Stimulated activated CD8-positive, alpha-beta memory T cell treated with anti-CD3 and anti-CD28 coated beads, Interleukin-4, amount 100 ng/mL, for 4 hours (primary cell): ENCODE measurements around the gene ARAP1.

Source experiments
- DNase-seq, 2 donors: peaks; one replicate each; pipeline ENCODE4 v3.0.0-alpha.2; 2020; ENCODE audit warnings: low read depth in 2 of 2, low spot score in 1 of 2

The ARAP1 gene

GRCh38 chr11:72780296-72781062 is 28.3 kb upstream of the ARAP1 start:
- no peak for DNase-seq

DNA sequence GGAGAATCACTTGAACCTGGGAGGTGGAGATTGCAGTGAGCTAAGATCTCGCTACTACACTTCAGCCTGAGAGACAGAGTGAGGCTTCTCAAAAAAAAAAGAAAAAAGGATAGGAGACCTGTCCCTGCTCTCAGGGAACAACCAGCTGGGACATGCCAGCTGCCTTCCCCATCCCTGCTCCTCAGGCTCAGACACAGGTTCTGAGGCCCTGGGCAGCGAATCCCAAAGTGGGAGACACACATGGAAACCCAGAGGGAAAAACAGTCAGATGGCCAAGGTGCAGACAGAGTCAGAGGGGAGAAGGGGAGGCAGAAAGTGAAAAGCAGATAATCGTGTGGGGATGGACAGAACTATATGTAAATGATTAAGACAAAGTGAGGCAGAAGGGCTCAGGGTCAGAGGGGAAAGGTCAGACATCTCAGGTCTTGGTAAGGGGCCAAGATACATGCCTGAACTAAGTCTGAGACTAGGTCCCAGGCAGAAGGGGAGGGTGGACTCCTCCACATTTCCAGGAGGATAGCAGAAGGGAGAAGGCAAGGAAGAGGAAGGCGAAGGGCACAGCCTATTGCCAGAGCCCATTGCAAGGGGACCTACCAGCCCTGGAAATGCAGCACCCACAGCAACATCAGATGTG is 27.4 kb upstream of the ARAP1 start:
- no peak for DNase-seq

DNA sequence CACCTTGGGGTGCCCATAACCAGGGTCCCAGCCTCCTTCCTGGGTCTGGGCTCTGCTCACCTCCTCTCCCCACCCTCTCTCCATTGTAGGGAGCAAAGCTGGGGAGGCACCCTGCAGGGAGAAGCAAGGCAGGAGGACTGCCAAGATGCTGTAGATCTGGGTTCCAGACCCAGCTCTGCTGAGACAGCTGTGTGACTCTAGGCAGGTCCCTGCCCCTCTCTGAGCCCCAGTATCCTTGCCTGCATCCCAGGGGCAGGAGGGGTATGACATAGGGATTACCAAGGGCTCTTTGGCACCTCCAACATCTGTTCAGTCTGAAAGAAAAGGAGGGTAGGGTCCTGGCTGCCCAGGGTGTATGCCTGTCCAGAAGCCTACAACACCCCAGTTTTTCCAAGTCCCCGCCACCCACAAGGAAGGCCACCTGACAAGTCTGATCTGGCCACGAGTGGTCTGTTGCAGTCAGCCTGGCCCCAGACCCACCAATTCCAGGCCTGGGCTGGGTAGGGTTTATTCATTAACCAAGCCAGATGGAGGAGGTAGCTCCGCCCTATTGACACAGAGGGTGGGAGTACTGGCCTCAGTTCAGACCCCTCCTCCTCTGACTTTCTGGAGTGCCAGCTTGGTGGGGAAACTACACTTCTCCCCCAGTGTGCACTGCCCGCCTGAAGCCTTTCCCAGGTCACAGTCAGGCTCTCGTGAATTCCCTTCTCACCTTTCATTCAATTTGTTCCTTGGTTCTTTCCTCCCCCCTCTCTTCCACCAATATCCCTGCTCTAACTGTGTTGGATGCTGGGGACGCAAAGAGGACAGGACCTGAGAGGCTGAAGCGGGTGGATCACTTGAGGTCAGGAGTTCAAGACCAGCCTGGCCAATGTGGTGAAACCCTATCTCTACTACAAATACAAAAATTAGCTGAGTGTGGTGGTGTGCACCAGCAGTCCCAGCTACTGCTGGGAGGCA is 26.6 kb upstream of the ARAP1 start:
- no peak for DNase-seq

- no peak for DNase-seq
Measured at GRCh38 chr11:72777755-72778278, 25.6 kb upstream of the ARAP1 start.

DNA sequence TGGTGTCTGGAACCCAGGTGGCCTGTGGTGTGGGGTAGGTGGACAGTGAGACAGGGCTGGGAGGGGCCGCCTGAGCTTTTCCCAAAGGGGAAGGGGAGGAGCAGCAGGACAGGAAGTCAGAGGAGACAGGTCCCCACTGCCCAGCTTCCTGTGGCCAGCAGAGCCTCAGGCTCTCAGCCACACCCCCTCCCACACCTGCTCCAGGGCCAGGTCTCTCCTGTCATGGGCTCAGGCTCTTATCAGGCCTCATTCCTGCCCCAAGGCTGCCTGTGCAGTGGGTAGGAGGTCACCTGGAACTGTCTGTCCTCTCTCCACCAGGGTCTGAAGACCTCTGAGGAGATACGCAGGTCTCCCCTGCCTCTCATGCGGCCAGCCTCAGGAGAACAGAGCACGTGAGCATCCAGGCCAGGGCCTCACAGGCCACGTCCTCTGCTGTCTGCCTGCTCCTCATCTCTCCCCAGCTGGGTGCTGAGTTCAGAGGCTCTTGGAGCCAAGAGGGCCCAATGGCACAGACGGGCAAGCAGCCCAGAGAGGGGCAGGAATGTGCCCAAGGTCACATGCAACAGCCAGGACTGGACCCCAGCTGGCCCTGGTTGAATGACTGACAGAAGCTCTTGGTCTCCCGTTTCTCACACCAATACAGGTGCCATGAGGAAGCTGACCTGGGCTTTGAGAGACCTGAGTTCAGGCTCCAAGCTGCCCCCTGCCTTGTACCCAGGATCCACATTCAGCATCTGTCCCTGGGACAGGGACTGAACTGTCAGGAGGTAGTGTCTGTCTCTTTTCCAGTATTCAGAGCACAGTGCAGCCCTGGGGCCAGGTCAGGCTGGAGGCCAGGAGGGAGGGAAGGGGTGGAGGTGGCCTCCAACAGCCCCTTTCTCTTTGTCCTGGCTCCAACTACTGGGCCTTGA is 24.9 kb upstream of the ARAP1 start:
- DNase-seq: no peak

DNA sequence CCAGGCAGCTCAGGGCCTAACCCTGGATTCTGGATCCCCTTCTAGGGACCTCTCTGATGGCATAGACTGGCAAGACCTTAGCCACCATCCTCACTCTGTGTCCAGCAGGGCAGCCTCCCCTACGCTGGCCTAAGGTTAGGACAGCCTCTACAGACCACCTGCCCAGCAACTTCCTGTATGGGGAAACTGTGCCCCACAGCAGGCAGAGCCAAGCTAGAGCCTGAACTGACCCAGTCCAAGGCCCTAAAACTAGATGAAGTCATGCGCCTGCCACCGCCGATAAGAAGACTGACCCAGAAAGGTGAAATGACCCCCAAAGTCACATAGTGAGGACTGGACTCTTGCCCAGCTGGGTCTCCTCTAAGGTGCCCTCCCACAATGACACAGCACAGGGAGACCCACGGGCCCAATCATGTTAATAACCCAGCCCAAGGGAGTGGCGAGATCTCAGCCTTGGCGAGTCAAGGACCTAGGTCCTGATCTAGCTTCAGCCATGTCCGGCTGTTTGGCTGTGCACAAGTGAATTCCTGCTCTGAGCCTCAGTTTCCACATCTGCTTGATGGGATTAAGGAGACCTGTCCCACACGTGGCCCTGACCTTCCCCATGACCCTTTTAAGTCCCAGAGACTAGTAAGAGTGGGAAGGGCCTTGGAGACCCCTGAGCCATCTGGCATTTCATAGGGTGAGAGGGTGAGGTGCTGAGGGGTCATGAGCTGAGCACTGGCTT is 24.1 kb upstream of the ARAP1 start:
- DNase-seq: no peak

DNA sequence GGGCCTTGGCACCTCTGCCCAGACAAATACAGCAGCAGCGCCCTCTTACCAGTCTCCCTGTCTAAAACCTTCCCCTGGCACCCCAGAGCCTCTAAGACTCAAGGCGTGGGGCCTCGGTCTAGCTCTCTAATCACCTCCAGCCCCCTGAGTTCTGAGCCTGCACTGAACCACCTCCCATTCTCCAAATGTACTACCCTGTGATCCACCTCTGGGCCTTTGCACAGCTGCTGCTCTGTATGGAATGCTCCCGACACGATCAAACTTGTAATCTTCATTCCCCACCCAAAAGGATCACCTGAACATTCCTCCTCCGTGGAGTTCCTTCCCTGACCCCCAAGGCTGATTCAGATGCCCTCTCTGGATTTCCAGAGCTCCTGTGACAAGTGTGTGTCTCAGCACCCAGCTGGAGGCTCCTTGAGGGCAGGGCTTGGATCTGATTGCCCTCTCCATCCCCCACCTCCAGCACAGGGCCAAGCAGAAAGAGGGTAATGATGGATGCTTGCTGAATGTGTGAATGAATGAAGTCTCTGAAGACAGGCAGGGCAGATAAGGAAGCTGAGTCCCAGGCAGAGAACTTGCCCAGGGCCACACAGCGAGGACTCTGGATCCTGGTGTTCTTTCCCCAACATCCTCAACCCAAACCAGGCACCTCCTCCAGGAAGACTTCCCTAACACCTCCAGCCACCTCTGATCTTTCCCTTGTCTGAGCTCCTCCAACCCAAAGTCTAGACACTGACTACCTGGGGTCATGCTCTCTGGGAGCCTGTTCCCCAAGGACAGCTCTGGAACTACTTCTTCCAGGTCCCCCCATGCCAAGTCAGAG is 23.3 kb upstream of the ARAP1 start:
- no peak for DNase-seq

- DNase-seq: no peak
Measured at GRCh38 chr11:72774499-72774898, 22.3 kb upstream of the ARAP1 start.

GRCh38 chr11:72773696-72774095 is 21.5 kb upstream of the ARAP1 start:
- no peak for DNase-seq

GRCh38 chr11:72773291-72773690 is 21.1 kb upstream of the ARAP1 start:
- DNase-seq: no peak

DNA sequence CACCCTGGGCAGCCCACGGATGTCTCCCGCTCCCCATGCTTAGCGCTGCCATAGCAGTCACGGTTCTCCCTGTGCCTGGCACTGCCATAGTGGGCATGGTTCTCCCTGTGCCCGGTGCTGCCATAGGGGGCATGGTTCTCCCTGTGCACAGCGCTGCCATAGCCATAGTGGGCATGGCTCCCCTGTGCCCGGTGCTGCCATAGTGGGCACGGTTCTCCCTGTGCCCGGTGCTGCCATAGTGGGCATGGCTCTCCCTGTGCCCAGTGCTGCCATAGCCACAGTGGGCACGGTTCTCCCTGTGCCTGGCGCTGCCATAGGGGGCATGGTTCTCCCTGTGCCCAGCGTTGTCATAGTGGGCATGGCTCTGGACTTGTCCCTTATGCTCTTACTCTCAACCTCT is 19.9 kb upstream of the ARAP1 start:
- DNase-seq: no peak

DNA sequence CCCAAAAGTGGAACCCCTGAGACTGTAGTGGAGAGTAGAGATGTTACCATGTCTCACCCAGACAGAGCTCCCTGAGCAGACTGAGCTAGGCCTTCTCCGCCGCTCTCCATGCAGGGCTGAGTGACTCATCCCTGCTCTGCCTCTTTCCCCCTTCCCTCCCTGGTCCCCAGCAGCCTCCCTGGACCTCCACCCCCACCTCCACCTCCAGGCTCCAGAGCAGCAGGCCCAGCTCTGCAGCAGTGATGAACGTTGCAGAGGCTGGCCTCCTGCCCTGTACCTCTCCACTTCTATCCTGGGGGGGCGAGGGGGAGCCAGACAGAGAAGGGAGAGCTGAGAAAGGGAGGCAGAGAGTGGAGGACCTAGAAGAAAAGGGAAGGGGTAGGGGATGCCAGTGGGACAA is 19.3 kb upstream of the ARAP1 start:
- DNase-seq: no peak

- DNase-seq: no peak
Measured at GRCh38 chr11:72770799-72771198, 18.6 kb upstream of the ARAP1 start.

- DNase-seq: no peak
Measured at GRCh38 chr11:72769680-72770079, 17.5 kb upstream of the ARAP1 start.

- no peak for DNase-seq
Measured at GRCh38 chr11:72768581-72768980, 16.4 kb upstream of the ARAP1 start.

GRCh38 chr11:72767203-72768062 is 15.2 kb upstream of the ARAP1 start:
- no peak for DNase-seq

DNA sequence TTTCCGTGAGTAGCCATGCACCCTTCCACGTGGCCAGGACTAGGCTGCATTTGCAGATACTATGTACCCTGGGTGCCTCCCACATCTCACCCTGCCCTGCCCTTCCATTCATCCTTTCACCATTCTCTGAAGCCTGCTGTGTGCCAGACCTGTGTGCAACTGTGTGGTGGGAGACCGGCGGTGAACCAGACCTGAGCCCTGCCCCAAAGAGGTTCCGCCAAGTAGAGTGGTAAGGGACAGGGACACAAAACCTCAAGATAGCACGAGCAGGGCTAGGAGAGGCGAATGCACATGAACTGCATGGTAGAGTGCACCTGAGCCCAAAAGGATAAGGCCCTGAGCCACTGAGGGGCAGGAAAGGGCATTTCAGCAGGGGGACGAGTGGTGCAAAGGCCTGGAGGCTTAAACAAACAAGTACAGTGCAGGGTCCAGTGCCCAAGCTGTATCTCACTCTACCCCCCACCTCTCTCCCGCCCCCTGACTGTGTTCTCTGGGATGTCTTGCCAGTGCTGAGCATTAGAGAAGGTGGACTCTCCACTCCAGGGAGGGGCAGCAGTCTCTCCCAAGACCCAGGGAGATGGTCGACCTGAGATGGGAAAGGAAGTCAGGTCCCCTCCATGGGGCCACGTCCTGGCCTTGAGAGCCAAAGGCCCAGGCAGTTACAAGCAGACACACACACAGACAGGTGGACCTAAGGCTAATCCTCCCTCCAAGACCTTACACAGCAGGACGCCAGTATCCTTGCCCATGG is 14.1 kb upstream of the ARAP1 start:
- DNase-seq: no peak
